ENCODE results near the gene NFE2L1.

GRCh38 chr17:48025040-48025903, 22.9 kb upstream of the NFE2L1 start:
- TF ChIP-seq, protein P1, sequence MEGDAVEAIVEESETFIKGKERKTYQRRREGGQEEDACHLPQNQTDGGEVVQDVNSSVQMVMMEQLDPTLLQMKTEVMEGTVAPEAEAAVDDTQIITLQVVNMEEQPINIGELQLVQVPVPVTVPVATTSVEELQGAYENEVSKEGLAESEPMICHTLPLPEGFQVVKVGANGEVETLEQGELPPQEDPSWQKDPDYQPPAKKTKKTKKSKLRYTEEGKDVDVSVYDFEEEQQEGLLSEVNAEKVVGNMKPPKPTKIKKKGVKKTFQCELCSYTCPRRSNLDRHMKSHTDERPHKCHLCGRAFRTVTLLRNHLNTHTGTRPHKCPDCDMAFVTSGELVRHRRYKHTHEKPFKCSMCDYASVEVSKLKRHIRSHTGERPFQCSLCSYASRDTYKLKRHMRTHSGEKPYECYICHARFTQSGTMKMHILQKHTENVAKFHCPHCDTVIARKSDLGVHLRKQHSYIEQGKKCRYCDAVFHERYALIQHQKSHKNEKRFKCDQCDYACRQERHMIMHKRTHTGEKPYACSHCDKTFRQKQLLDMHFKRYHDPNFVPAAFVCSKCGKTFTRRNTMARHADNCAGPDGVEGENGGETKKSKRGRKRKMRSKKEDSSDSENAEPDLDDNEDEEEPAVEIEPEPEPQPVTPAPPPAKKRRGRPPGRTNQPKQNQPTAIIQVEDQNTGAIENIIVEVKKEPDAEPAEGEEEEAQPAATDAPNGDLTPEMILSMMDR (IDR thresholded peaks at IDR 0.05) = peak; percentile 67 to 92 (median 82)
- peak in 1 of 2 donors; percentile 85 for TF ChIP-seq POLR2A (IDR thresholded peaks at IDR 0.05)
